WTC11 (cell line): Measurements from ENCODE around the gene S1PR3. TPM values are rescaled to one million over a fixed set of nuclear protein-coding genes. Genes with fewer than 3 reads are reported as not detected.

ENCODE experiments used
- ATAC-seq: fragments of 200-7000 bp; cut with Tn5 transposase; 2 replicates; pipeline ENCODE4 v1.10.0; 2021; ENCODE audit warnings: mild to moderate bottlenecking, moderate library complexity
- CTCF ChIA-PET: fragments of 300-600 bp; sonication (Branson Sonifier 250); formaldehyde crosslinking; loops from one replicate; lab custom pipeline; 2021; ENCODE audit warnings: antibody characterized with exemption; lab: Charles Lee
- POLR2A ChIA-PET: fragments of 350-600 bp; sonication (Branson Sonifier 250); formaldehyde crosslinking; loops from one replicate; lab custom pipeline; 2021; ENCODE audit warnings: antibody characterized with exemption; lab: Charles Lee
- DNase-seq: peaks from one replicate; pipeline ENCODE4 v3.0.0; 2021; ENCODE audit warnings: low spot score
- H3K27ac Mint-ChIP-seq: 2 replicates; pipeline ENCODE4 v1.8.0; 2021; ENCODE audit warnings: mixed read lengths
- H3K27me3 Mint-ChIP-seq: 2 replicates; pipeline ENCODE4 v1.8.0; 2021; ENCODE audit warnings: low read depth, mild to moderate bottlenecking, moderate library complexity, mixed read lengths
- H3K36me3 Mint-ChIP-seq: 2 replicates; pipeline ENCODE4 v1.8.0; 2021; ENCODE audit warnings: mixed read lengths
- H3K4me1 Mint-ChIP-seq: 2 replicates; pipeline ENCODE4 v1.8.0; 2022; ENCODE audit warnings: mixed read lengths
- H3K4me3 Mint-ChIP-seq: 2 replicates; pipeline ENCODE4 v1.8.0; 2021; ENCODE audit warnings: mild to moderate bottlenecking, moderate library complexity, mixed read lengths
- H3K9me3 Mint-ChIP-seq: 2 replicates; pipeline ENCODE4 v1.8.0; 2021; ENCODE audit warnings: mixed read lengths
- AFF4 ChIP-seq: sonication (generic); formaldehyde crosslinking; IDR thresholded peaks from 2 replicates; pipeline ENCODE4 v1.8.1; 2023; ENCODE audit warnings: mild to moderate bottlenecking, missing genetic modification reagents, borderline replicate concordance
- ATF2 ChIP-seq: sonication (generic); formaldehyde crosslinking; IDR thresholded peaks from 2 replicates; pipeline ENCODE4 v1.8.1; 2022; ENCODE audit warnings: low read depth, missing genetic modification reagents, borderline replicate concordance
- CDX4 ChIP-seq: fragments of 250-450 bp; sonication (Bioruptor Pico); IDR thresholded peaks from 2 replicates; pipeline ENCODE4 v1.9.0; 2021; ENCODE audit warnings: moderate library complexity, mild to moderate bottlenecking, inconsistent platforms, borderline replicate concordance
- CREB1 ChIP-seq: sonication (generic); formaldehyde crosslinking; IDR thresholded peaks from 2 replicates; pipeline ENCODE4 v1.8.0; 2023; ENCODE audit warnings: mild to moderate bottlenecking, missing genetic modification reagents
- CREM ChIP-seq: sonication (generic); formaldehyde crosslinking; IDR thresholded peaks from 2 replicates; pipeline ENCODE4 v1.8.1; 2022; ENCODE audit warnings: mild to moderate bottlenecking, missing genetic modification reagents, moderate library complexity
- ESRRA ChIP-seq: sonication (generic); formaldehyde crosslinking; IDR thresholded peaks from 2 replicates; pipeline ENCODE4 v1.8.1; 2022; ENCODE audit warnings: mild to moderate bottlenecking, missing genetic modification reagents, borderline replicate concordance
- IRF2 ChIP-seq: sonication (generic); formaldehyde crosslinking; IDR thresholded peaks from 2 replicates; pipeline ENCODE4 v1.8.0; 2022; ENCODE audit warnings: low read depth, missing genetic modification reagents, borderline replicate concordance
- NR3C1 ChIP-seq: sonication (generic); formaldehyde crosslinking; conservative IDR thresholded peaks from 2 replicates; pipeline ENCODE4 v1.8.1; 2023; ENCODE audit warnings: low read depth, mild to moderate bottlenecking, missing genetic modification reagents
- SMAD3 ChIP-seq: sonication (generic); formaldehyde crosslinking; IDR thresholded peaks from 2 replicates; pipeline ENCODE4 v1.8.0; 2022; ENCODE audit warnings: missing genetic modification reagents, mild to moderate bottlenecking, borderline replicate concordance
- ZNF121 ChIP-seq: sonication (generic); formaldehyde crosslinking; IDR thresholded peaks from 2 replicates; pipeline ENCODE4 v1.8.0; 2023; ENCODE audit warnings: missing genetic modification reagents
- ZNF219 ChIP-seq: sonication (generic); formaldehyde crosslinking; IDR thresholded peaks from 2 replicates; pipeline ENCODE4 v1.8.0; 2023; ENCODE audit warnings: missing genetic modification reagents, mild to moderate bottlenecking, borderline replicate concordance
- ZNF232 ChIP-seq: sonication (generic); formaldehyde crosslinking; IDR thresholded peaks from 2 replicates; pipeline ENCODE4 v1.8.0; 2022; ENCODE audit warnings: mild to moderate bottlenecking, missing genetic modification reagents
- ZNF317 ChIP-seq: sonication (generic); formaldehyde crosslinking; IDR thresholded peaks from 2 replicates; pipeline ENCODE4 v1.8.1; 2023; ENCODE audit warnings: low read depth, mild to moderate bottlenecking, moderate library complexity, missing genetic modification reagents, borderline replicate concordance
- ZNF416 ChIP-seq: fragments of 250-450 bp; sonication (Bioruptor Pico); IDR thresholded peaks from 2 replicates; pipeline ENCODE4 v1.9.0; 2021; ENCODE audit warnings: mild to moderate bottlenecking, inconsistent platforms
- ZNF423 ChIP-seq: fragments of 250-450 bp; sonication (Bioruptor Pico); IDR thresholded peaks from 2 replicates; pipeline ENCODE4 v2.1.2; 2022; ENCODE audit warnings: mild to moderate bottlenecking, moderate library complexity
- total RNA-seq: library from RNA; stranded (reverse); gene quantifications from 3 replicates; pipeline ENCODE4 v1.2.3, GENCODE V29; 2021
- TF ChIP-seq, protein P1 (sequence below): fragments of 250-450 bp; sonication (Bioruptor Pico); IDR thresholded peaks from 2 replicates; pipeline ENCODE4 v1.8.0; 2021; ENCODE audit warnings: mild to moderate bottlenecking
- TF ChIP-seq, protein P2 (sequence below): sonication (generic); formaldehyde crosslinking; IDR thresholded peaks from 2 replicates; pipeline ENCODE4 v1.8.0; 2023; ENCODE audit warnings: missing genetic modification reagents
- TF ChIP-seq, protein P3 (sequence below): sonication (generic); formaldehyde crosslinking; IDR thresholded peaks from 2 replicates; pipeline ENCODE4 v1.8.1; 2023; ENCODE audit warnings: mild to moderate bottlenecking, missing genetic modification reagents, moderate library complexity
- TF ChIP-seq, protein P4 (sequence below): sonication (generic); formaldehyde crosslinking; conservative IDR thresholded peaks from 2 replicates; pipeline ENCODE4 v1.8.1; 2022; ENCODE audit warnings: mild to moderate bottlenecking, missing genetic modification reagents
- TF ChIP-seq, protein P5 (sequence below): sonication (generic); formaldehyde crosslinking; IDR thresholded peaks from 2 replicates; pipeline ENCODE4 v1.8.1; 2022; ENCODE audit warnings: mild to moderate bottlenecking, moderate library complexity, missing genetic modification reagents
- TF ChIP-seq, protein P6 (sequence below): sonication (generic); formaldehyde crosslinking; IDR thresholded peaks from 2 replicates; pipeline ENCODE4 v1.8.0; 2023; ENCODE audit warnings: missing genetic modification reagents, mild to moderate bottlenecking, borderline replicate concordance

The S1PR3 gene
- total RNA-seq, 1 experiment from 2014 or later = 7.1 TPM

- TF ChIP-seq, protein P1, sequence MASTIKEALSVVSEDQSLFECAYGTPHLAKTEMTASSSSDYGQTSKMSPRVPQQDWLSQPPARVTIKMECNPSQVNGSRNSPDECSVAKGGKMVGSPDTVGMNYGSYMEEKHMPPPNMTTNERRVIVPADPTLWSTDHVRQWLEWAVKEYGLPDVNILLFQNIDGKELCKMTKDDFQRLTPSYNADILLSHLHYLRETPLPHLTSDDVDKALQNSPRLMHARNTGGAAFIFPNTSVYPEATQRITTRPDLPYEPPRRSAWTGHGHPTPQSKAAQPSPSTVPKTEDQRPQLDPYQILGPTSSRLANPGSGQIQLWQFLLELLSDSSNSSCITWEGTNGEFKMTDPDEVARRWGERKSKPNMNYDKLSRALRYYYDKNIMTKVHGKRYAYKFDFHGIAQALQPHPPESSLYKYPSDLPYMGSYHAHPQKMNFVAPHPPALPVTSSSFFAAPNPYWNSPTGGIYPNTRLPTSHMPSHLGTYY (CRISPR knock-in tag) = no peak
- TF ChIP-seq CREM (CRISPR knock-in tag) (no peak), ATF2 (CRISPR knock-in tag) (no peak), SMAD3 (no peak), CDX4 (CRISPR knock-in tag) (no peak), ZNF121 (no peak), IRF2 (CRISPR knock-in tag) (no peak)
Observed at GRCh38 chr9:89039664-89040063, 48.4 kb downstream of the S1PR3 start (continued).

DNA sequence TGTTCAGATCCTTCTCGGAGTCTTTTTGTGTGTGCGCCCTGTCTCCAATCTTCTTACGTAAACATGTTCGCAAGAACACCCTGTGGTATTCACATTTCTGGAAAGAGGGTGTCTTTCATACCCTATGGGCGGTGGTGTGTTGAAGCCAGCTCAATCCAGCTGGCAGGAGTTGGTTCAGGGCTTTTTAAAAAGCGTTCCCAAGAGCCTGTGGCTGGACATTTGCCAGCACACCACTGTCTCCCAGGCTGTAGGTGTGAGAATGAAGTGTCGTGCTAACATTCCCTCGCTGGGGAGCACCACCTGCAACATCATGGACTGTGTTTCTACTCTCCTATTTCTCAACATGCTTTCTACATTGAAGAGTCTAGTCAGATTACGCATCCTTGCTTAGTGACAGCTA is 51.7 kb downstream of the S1PR3 start:
- Mint-ChIP-seq H3K9me3 (no peaks in the 10 kb centered on the region), H3K4me1 (no peaks in the 10 kb centered on the region), H3K4me3 (no peak overlapping the region), H3K27ac (no peak overlapping the region), H3K27me3 (no peaks in the 10 kb centered on the region), H3K36me3 (no peaks in the 10 kb centered on the region)
- POLR2A ChIA-PET = no interaction called here
- no peak for ATAC-seq
- DNase-seq = no peak
- CTCF ChIA-PET = no interaction called here
- no peak for TF ChIP-seq AFF4 (CRISPR knock-in tag)
- TF ChIP-seq, protein P2, sequence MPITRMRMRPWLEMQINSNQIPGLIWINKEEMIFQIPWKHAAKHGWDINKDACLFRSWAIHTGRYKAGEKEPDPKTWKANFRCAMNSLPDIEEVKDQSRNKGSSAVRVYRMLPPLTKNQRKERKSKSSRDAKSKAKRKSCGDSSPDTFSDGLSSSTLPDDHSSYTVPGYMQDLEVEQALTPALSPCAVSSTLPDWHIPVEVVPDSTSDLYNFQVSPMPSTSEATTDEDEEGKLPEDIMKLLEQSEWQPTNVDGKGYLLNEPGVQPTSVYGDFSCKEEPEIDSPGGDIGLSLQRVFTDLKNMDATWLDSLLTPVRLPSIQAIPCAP (CRISPR knock-in tag) = no peak
- TF ChIP-seq ESRRA = no peak
- TF ChIP-seq ZNF219 (CRISPR knock-in tag) = no peak
- TF ChIP-seq ZNF232 (CRISPR knock-in tag) = no peak
- TF ChIP-seq, protein P3, sequence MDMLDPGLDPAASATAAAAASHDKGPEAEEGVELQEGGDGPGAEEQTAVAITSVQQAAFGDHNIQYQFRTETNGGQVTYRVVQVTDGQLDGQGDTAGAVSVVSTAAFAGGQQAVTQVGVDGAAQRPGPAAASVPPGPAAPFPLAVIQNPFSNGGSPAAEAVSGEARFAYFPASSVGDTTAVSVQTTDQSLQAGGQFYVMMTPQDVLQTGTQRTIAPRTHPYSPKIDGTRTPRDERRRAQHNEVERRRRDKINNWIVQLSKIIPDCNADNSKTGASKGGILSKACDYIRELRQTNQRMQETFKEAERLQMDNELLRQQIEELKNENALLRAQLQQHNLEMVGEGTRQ (CRISPR knock-in tag) = no peak
- no peak for TF ChIP-seq ZNF423 (CRISPR knock-in tag)
- TF ChIP-seq NR3C1 (CRISPR knock-in tag) = no peak
- TF ChIP-seq, protein P4, sequence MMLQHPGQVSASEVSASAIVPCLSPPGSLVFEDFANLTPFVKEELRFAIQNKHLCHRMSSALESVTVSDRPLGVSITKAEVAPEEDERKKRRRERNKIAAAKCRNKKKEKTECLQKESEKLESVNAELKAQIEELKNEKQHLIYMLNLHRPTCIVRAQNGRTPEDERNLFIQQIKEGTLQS (CRISPR knock-in tag) = no peak
- no peak for TF ChIP-seq ZNF317 (CRISPR knock-in tag)
- TF ChIP-seq, protein P5, sequence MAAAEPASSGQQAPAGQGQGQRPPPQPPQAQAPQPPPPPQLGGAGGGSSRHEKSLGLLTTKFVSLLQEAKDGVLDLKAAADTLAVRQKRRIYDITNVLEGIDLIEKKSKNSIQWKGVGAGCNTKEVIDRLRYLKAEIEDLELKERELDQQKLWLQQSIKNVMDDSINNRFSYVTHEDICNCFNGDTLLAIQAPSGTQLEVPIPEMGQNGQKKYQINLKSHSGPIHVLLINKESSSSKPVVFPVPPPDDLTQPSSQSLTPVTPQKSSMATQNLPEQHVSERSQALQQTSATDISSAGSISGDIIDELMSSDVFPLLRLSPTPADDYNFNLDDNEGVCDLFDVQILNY (CRISPR knock-in tag) = no peak
- TF ChIP-seq, protein P6, sequence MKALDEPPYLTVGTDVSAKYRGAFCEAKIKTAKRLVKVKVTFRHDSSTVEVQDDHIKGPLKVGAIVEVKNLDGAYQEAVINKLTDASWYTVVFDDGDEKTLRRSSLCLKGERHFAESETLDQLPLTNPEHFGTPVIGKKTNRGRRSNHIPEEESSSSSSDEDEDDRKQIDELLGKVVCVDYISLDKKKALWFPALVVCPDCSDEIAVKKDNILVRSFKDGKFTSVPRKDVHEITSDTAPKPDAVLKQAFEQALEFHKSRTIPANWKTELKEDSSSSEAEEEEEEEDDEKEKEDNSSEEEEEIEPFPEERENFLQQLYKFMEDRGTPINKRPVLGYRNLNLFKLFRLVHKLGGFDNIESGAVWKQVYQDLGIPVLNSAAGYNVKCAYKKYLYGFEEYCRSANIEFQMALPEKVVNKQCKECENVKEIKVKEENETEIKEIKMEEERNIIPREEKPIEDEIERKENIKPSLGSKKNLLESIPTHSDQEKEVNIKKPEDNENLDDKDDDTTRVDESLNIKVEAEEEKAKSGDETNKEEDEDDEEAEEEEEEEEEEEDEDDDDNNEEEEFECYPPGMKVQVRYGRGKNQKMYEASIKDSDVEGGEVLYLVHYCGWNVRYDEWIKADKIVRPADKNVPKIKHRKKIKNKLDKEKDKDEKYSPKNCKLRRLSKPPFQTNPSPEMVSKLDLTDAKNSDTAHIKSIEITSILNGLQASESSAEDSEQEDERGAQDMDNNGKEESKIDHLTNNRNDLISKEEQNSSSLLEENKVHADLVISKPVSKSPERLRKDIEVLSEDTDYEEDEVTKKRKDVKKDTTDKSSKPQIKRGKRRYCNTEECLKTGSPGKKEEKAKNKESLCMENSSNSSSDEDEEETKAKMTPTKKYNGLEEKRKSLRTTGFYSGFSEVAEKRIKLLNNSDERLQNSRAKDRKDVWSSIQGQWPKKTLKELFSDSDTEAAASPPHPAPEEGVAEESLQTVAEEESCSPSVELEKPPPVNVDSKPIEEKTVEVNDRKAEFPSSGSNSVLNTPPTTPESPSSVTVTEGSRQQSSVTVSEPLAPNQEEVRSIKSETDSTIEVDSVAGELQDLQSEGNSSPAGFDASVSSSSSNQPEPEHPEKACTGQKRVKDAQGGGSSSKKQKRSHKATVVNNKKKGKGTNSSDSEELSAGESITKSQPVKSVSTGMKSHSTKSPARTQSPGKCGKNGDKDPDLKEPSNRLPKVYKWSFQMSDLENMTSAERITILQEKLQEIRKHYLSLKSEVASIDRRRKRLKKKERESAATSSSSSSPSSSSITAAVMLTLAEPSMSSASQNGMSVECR (CRISPR knock-in tag) = no peak
- TF ChIP-seq CREB1 (CRISPR knock-in tag) = no peak
- TF ChIP-seq ZNF416 = no peak
